BJ (cell line): Measurements from ENCODE around the gene GPRIN1. TPM values are rescaled to one million over a fixed set of nuclear protein-coding genes. Genes with fewer than 3 reads are reported as not detected.
"Not testable (repeated sequence)": the region's sequence is repeated elsewhere in the genome, so short reads cannot be mapped to it uniquely, and the experiment has no call there.

Experiments used
- CTCF ChIA-PET: fragments of 350-600 bp; formaldehyde crosslinking; extraction: SDS; loops from one replicate; lab custom pipeline; 2021; ENCODE audit warnings: antibody characterized with exemption, inconsistent platforms; lab: Yijun Ruan, JAX
- POLR2A ChIA-PET: fragments of 300-600 bp; sonication (Branson Sonifier 250); formaldehyde crosslinking; extraction: SDS; loops from one replicate; lab custom pipeline; 2021; ENCODE audit warnings: antibody characterized with exemption; lab: Charles Lee
- DNase-seq: peaks from one replicate; pipeline ENCODE4 v3.0.0-alpha.2; 2011; ENCODE audit warnings: low read depth
- H3K27me3 ChIP-seq: 2 replicates; pipeline ENCODE4 v1.6.0; 2011; ENCODE audit warnings: low read length; ENCODE audit not compliant: control insufficient read depth, insufficient read depth
- H3K36me3 ChIP-seq: 2 replicates; pipeline ENCODE4 v1.5.1; 2011; ENCODE audit warnings: low read length; ENCODE audit not compliant: control insufficient read depth, insufficient read depth
- H3K4me3 ChIP-seq: 2 replicates; pipeline ENCODE4 v1.5.1; 2011; ENCODE audit warnings: low read depth, mild to moderate bottlenecking, control low read depth, low read length
- polyA plus RNA-seq: library from polyadenylated mRNA; depleted of rRNA; stranded (reverse); fragments of >200 nt; gene quantifications from 2 replicates; pipeline ENCODE4 v1.2.3, GENCODE V29; 2011
- TF ChIP-seq, protein P1 (sequence below): IDR thresholded peaks from 2 replicates; pipeline ENCODE4 v1.5.1; 2011; ENCODE audit warnings: low read depth, mild to moderate bottlenecking, control low read depth, inconsistent platforms, low read length, moderate library complexity; ENCODE audit not compliant: insufficient read depth

The GPRIN1 gene
- polyA plus RNA-seq, 1 experiment = 2.4 TPM

DNA sequence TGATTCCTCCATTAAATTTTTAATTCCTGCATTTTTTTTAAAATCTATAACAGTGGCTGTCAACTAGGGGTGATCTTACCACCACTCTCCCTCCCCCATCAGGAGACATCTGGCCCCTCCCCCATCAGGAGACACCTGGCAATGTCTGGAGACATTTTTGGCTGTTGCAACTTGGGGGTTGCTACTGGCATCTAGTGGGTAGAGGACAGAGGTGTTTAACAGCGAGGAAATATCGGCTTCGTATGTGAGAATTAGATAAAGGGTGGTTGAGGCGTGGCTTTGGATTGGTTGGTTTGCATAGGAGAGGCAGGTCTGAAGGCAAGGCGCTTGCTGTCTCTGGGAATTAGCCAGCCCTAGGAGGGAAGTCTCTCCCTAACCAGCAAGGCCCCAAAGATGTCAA lies 50.3 kb downstream of the GPRIN1 start:
- Histone ChIP-seq H3K27me3 (peaks cover 3% of the 10 kb centered on the region; the same call in 1 of the 2 replicates), H3K36me3 (no peaks in the 10 kb centered on the region), H3K4me3 (no peak overlapping the region)
- no peak for DNase-seq
- ChIA-PET POLR2A (no interaction called here), CTCF (interaction anchor here (1.1 kb wide), 1 partner anchor 14 kb away, joined by 5 read pairs; no protein-coding TSS in a partner anchor)
- TF ChIP-seq, protein P1, sequence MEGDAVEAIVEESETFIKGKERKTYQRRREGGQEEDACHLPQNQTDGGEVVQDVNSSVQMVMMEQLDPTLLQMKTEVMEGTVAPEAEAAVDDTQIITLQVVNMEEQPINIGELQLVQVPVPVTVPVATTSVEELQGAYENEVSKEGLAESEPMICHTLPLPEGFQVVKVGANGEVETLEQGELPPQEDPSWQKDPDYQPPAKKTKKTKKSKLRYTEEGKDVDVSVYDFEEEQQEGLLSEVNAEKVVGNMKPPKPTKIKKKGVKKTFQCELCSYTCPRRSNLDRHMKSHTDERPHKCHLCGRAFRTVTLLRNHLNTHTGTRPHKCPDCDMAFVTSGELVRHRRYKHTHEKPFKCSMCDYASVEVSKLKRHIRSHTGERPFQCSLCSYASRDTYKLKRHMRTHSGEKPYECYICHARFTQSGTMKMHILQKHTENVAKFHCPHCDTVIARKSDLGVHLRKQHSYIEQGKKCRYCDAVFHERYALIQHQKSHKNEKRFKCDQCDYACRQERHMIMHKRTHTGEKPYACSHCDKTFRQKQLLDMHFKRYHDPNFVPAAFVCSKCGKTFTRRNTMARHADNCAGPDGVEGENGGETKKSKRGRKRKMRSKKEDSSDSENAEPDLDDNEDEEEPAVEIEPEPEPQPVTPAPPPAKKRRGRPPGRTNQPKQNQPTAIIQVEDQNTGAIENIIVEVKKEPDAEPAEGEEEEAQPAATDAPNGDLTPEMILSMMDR = no peak

DNA sequence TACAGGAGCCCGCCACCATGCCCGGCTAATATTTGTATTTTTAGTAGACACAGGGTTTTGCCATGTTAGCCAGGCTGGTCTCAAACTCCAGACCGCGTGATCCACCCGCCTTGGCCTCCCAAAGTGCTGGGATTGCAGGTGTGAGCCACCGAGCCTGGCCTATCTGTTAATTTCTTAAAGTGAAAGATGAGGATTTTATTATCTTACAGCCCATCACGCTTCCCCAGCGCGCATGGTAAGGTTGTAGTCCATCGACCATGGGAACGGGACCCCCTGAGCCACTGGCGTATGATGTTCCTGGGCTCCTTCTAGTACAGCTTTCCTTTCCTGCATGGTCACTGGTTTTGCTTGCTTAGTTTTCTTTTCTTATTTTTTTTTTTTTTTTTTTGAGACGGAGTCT lies 52.1 kb downstream of the GPRIN1 start:
- CTCF ChIA-PET = interaction anchor here (1.5 kb wide), 1 partner anchor 14 kb away, joined by 4 read pairs; no protein-coding TSS in a partner anchor
- peaks cover 3% of the 10 kb centered on the region for H3K27me3 ChIP-seq
- POLR2A ChIA-PET = no interaction called here
- no peaks in the 10 kb centered on the region for H3K36me3 ChIP-seq
- TF ChIP-seq, protein P1 = no peak
- H3K4me3 ChIP-seq = no peak overlapping the region
- DNase-seq = no peak

DNA sequence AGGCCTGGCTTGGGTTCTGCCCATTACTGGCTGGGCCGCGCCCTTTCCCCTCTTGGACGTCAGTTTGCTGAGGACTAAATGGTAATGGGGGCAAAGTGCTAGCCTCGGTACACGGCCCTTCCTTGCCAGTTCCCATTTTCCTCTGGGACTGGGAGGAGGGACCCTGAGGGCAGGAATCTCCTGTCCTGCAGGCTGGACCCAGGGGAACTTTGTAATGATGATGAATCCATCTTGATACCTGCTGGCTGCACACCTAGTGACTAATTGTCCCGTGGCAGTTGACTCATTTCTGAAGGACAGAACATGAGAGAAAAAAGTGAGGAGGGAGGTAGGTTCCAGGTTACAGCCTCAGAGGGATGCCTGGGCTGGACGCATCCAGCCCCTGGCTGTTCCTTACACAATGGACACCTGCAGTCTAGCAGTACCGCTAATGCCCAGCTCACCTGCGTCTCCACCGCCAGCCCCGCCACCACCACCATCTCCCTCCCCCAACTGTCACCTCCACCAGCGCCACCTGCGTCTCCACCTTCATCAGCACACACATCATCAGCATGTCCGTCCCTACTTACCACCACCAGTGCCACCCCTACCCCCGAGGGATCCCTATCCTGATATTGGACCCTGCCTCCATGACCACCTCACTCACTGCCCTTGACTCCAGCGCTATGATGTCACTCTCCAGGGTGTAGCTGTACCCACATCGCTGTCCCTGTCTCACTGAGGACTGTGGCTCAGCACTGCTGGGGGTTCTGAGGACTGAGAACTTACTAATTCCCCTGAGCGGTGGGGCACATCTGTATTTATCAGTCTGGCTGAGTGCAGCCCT lies 56.5 kb downstream of the GPRIN1 start:
- CTCF ChIA-PET = interaction anchor here (1.5 to 2.1 kb wide), 2 partner anchors 18 to 20 kb away, joined by 3 to 8 read pairs; no protein-coding TSS in a partner anchor

DNA sequence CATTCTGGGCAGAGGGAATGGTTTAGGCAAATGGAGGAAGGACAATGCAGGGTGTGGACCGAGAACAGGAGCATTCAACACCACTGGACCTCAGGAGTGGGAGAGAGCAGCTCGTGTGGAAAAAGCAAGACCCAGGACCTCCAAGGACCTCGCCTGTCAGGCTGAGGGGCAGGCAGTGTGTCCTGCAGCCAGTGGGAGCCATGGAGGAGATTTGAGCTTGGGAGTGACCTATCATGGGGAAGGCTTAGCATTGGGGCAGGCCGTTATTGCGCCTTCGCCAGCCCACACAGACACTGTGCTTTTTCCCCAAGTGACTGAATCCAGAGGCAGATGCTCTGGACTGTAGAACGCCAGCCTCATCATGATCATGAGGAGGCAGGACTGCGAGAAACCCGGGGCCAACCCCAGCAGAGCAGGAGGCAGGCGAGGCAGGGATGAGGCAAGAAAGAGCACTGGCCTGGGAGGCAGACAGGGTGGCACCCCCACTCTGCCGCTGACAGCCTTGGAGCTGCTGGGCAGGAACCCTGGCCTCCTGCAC lies 57.6 kb downstream of the GPRIN1 start:
- POLR2A ChIA-PET = no interaction called here
- CTCF ChIA-PET = interaction anchor here (0.8 kb wide), 1 partner anchor 21 kb away, joined by 3 read pairs; no protein-coding TSS in a partner anchor
- TF ChIP-seq, protein P1 = no peak
- DNase-seq = no peak
- Histone ChIP-seq H3K4me3 (no peak overlapping the region), H3K36me3 (no peaks in the 10 kb centered on the region), H3K27me3 (no peaks in the 10 kb centered on the region; the same call in 1 of the 2 replicates)

More for the DNA sequence above, 56.5 kb downstream of the GPRIN1 start:
- Histone ChIP-seq H3K27me3 (no peaks in the 10 kb centered on the region; the same call in 1 of the 2 replicates), H3K4me3 (no peak overlapping the region), H3K36me3 (no peaks in the 10 kb centered on the region)
- no peak for DNase-seq
- TF ChIP-seq, protein P1 = no peak
- POLR2A ChIA-PET = no interaction called here

DNA sequence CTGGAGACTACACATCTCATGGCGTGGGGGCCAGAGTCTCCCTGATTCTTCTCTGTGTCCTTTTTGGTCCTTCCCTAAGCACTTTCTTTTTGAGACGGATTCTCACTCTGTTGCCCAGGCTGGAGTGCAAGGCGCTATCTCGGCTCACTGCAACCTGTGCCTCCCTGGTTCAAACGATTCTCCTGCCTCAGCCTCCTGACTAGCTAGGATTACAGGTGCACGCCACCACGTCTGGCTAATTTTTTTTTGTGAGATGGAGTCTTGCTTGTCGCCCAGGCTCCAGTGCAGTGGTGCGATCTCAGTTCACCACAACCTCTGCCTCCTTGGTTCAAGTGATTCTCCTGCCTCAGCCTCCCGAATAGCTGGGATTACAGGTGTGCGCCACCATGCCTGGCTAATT lies 59.0 kb downstream of the GPRIN1 start:
- CTCF ChIA-PET = not testable (repeated sequence)

More for the DNA sequence above, 59.0 kb downstream of the GPRIN1 start:
- H3K36me3 ChIP-seq, POLR2A ChIA-PET, H3K27me3 ChIP-seq, DNase-seq, H3K4me3 ChIP-seq: not testable (repeated sequence)
